ENCODE measurements around the gene KDM3A. TPM values are rescaled to one million over a fixed set of nuclear protein-coding genes. Genes with fewer than 3 reads are reported as not detected.

Gene KDM3A
- total and polyA plus RNA-seq, 10 of the 15 experiments (the other 5 are each of a cell fraction or from before 2014, with no cell fraction given), result 3.8 to 102 (median 11.1) TPM

- no peak overlapping the region for H3K4me3 ChIP-seq
- H3K4me2 ChIP-seq (ENCODE audit: control insufficient read depth, insufficient read depth), result no peak overlapping the region
- H3K4me1 ChIP-seq (ENCODE audit: control insufficient read depth, insufficient read depth, low read length), result no peaks in the 10 kb centered on the region
- H4K20me1 ChIP-seq (ENCODE audit: control insufficient read depth, insufficient read depth), result no peaks in the 10 kb centered on the region
- DNase-seq (ENCODE audit: low read depth, low spot score) (no peak), ATAC-seq (no peak), FAIRE-seq (no peak)
- no peaks in the 10 kb centered on the region; the same call in none of the 2 replicates for H3K79me2 ChIP-seq (ENCODE audit: control insufficient read depth, insufficient read depth, low read length)
- in situ Hi-C loops (cut with MboI) (no loop called here), intact Hi-C loops (cut with micrococcal nuclease; ENCODE audit: unreplicated experiment) (no loop called here)
- ChIA-PET SMC1A (ENCODE audit: uncharacterized antibody, unreplicated experiment) (interaction anchor here (0.5 to 2.3 kb wide), 12 partner anchors 8 to 247 kb away, joined by 3 to 16 read pairs (median 4); no protein-coding TSS in a partner anchor), RAD21 (ENCODE audit: unreplicated experiment) (interaction anchor here (0.6 to 1.0 kb wide), 3 partner anchors 154 to 247 kb away, joined by 3 to 5 read pairs (median 4); no protein-coding TSS in a partner anchor), POLR2A (interaction anchor here (0.6 to 1.7 kb wide), 5 partner anchors 10 to 373 kb away, joined by 3 to 6 read pairs (median 3); no protein-coding TSS in a partner anchor), CTCF (interaction anchor here (0.8 to 1.5 kb wide), 5 partner anchors 9 to 247 kb away, joined by 3 to 6 read pairs (median 3); no protein-coding TSS in a partner anchor)
- H3K27me3 ChIP-seq (replicated peaks in 1 of 2; ENCODE audit: control insufficient read depth in 2 of 2, insufficient read depth in 2 of 2, low read length in 1 of 2), result no peaks in the 10 kb centered on the region
- WGBS (ENCODE audit: insufficient coverage, insufficient replicate concordance, low lambda C conversion rate, missing lambda C conversion rate), result 96% methylated on average over 7 of the region's 7 CpGs
- H2AFZ ChIP-seq (ENCODE audit: control insufficient read depth, low read depth, low read length), result no peak overlapping the region
- BruUV-seq (replicated peaks), result no TSS peak
- no peaks in the 10 kb centered on the region for H3K9me3 ChIP-seq (replicated peaks; ENCODE audit: control insufficient read depth, insufficient read depth, low read length)
- H3K27ac ChIP-seq (ENCODE audit: control insufficient read depth, insufficient read depth), result no peak overlapping the region
- peaks cover 10 to 56% of the 10 kb centered on the region in 2 experiments for H3K36me3 ChIP-seq (ENCODE audit: control insufficient read depth in 2 of 2, insufficient read depth in 2 of 2, low read length in 1 of 2)
- no peak overlapping the region for H3K9ac ChIP-seq (ENCODE audit: control insufficient read depth, insufficient read depth, low read length)
- TF ChIP-seq NR2F1 (conservative IDR thresholded peaks at IDR 0.05) (no peak), MYB (IDR thresholded peaks at IDR 0.05; ENCODE audit: borderline replicate concordance, low read depth, low read length) (no peak), TCF3 (IDR thresholded peaks at IDR 0.05; ENCODE audit: borderline replicate concordance, insufficient read depth, low read depth, low read length) (no peak), PAX8 (IDR thresholded peaks at IDR 0.05) (no peak), IKZF1 (conservative IDR thresholded peaks at IDR 0.05) (no peak), IRF4 (IDR thresholded peaks at IDR 0.05; ENCODE audit: low read depth, low read length) (no peak), ASH2L (IDR thresholded peaks at IDR 0.05; ENCODE audit: borderline replicate concordance, low read depth) (no peak), ATF7 (IDR thresholded peaks at IDR 0.05; ENCODE audit: low read depth) (no peak), SRF (IDR thresholded peaks at IDR 0.05; ENCODE audit: low read depth in 2 of 2, low read length in 2 of 2) (no peak), HDAC6 (IDR thresholded peaks at IDR 0.05; ENCODE audit: unreplicated experiment) (no peak), ATF2 (IDR thresholded peaks at IDR 0.05; ENCODE audit: low read length) (no peak), MEF2B (IDR thresholded peaks at IDR 0.05; ENCODE audit: partially characterized antibody, poor library complexity, severe bottlenecking) (no peak), IRF5 (IDR thresholded peaks at IDR 0.05; ENCODE audit: borderline replicate concordance) (no peak), CREB1 (IDR thresholded peaks at IDR 0.05; ENCODE audit: low read depth) (no peak), SREBF2 (IDR thresholded peaks at IDR 0.05; ENCODE audit: low read length) (no peak)
Observed at GRCh38 chr2:86468162-86469033, 27.2 kb downstream of the KDM3A start.
